Mesendoderm (in vitro differentiated cells): ENCODE results near the gene CFD.

ENCODE experiments used
- DNase-seq: peaks from one replicate; pipeline ENCODE4 v3.0.0; 2013
- H2AK5ac ChIP-seq: 2 replicates; pipeline ENCODE4 v1.6.1; 2013; ENCODE audit warnings: low read length, inconsistent platforms
- H2BK120ac ChIP-seq: 2 replicates; pipeline ENCODE4 v1.6.1; 2013; ENCODE audit warnings: low read depth, mild to moderate bottlenecking, low read length, moderate library complexity, mixed read lengths
- H2BK15ac ChIP-seq: replicated peaks from 2 replicates; pipeline ENCODE4 v1.6.1; 2013; ENCODE audit warnings: low read depth, mild to moderate bottlenecking, moderate library complexity
- H2BK5ac ChIP-seq: 2 replicates; pipeline ENCODE4 v1.6.1; 2013; ENCODE audit warnings: low read length, inconsistent platforms
- H3K18ac ChIP-seq: 2 replicates; pipeline ENCODE4 v1.6.1; 2013; ENCODE audit warnings: mild to moderate bottlenecking, low read length, mixed read lengths
- H3K23ac ChIP-seq: one replicate; pipeline ENCODE4 v1.6.1; 2013; ENCODE audit warnings: low read length
- H3K27ac ChIP-seq: 2 replicates; pipeline ENCODE4 v1.5.1; 2013; ENCODE audit warnings: low read depth, mild to moderate bottlenecking, inconsistent platforms, low read length, moderate library complexity
- H3K27me3 ChIP-seq: 2 replicates; pipeline ENCODE4 v1.6.1; 2013; ENCODE audit warnings: low read length, control low read depth, mild to moderate bottlenecking, inconsistent platforms; ENCODE audit not compliant: insufficient read depth, poor library complexity
- H3K36me3 ChIP-seq: 2 replicates; pipeline ENCODE4 v1.6.1; 2013; ENCODE audit warnings: low read length, inconsistent platforms; ENCODE audit not compliant: control insufficient read depth, insufficient read depth
- H3K4ac ChIP-seq: one replicate; pipeline ENCODE4 v1.6.1; 2013; ENCODE audit warnings: low read depth, mild to moderate bottlenecking, low read length, moderate library complexity
- H3K4me1 ChIP-seq: 2 replicates; pipeline ENCODE4 v1.6.1; 2013; ENCODE audit warnings: low read depth, low read length, inconsistent platforms; ENCODE audit not compliant: control insufficient read depth
- H3K4me2 ChIP-seq: 2 replicates; pipeline ENCODE4 v1.6.1; 2013; ENCODE audit warnings: low read length
- H3K4me3 ChIP-seq: 2 replicates; pipeline ENCODE4 v1.5.1; 2013; ENCODE audit warnings: mild to moderate bottlenecking, low read length
- H3K56ac ChIP-seq: one replicate; pipeline ENCODE4 v1.6.1; 2013; ENCODE audit warnings: low read length
- H3K79me1 ChIP-seq: 2 replicates; pipeline ENCODE4 v1.6.1; 2013; ENCODE audit warnings: low read length, inconsistent platforms
- H3K79me2 ChIP-seq: 2 replicates; pipeline ENCODE4 v1.6.1; 2013; ENCODE audit warnings: mild to moderate bottlenecking, low read length; ENCODE audit not compliant: control insufficient read depth, insufficient read depth
- H3K9ac ChIP-seq: 2 replicates; pipeline ENCODE4 v1.6.1; 2013; ENCODE audit warnings: low read length, inconsistent platforms
- H4K5ac ChIP-seq: one replicate; pipeline ENCODE4 v1.6.1; 2013; ENCODE audit warnings: low read length
- H4K8ac ChIP-seq: one replicate; pipeline ENCODE4 v1.6.1; 2013; ENCODE audit warnings: low read depth, mild to moderate bottlenecking, control low read depth, low read length, moderate library complexity
- WGBS: extraction: QIAGEN DNeasy Blood & Tissue Kit; methylation state at CpG from one replicate; pipeline ENCODE4 v1.1.7; 2013; ENCODE audit warnings: low lambda C conversion rate, missing lambda C conversion rate; ENCODE audit not compliant: insufficient coverage; ENCODE audit errors: extremely low coverage; 5-methylcytosine and 5-hydroxymethylcytosine counted together

Gene CFD

GRCh38 chr19:906480-906879, 47.0 kb downstream of the CFD start:
- Histone ChIP-seq H3K23ac (no peak overlapping the region), H2BK120ac (no peak overlapping the region), H3K27ac (no peak overlapping the region), H3K36me3 (no peaks in the 10 kb centered on the region), H3K4ac (no peak overlapping the region), H3K4me3 (no peak overlapping the region), H3K4me2 (no peak overlapping the region), H3K79me1 (peaks cover 6% of the 10 kb centered on the region), H2BK15ac (no peak overlapping the region), H3K56ac (no peak overlapping the region), H3K4me1 (no peaks in the 10 kb centered on the region), H3K27me3 (no peaks in the 10 kb centered on the region), H2AK5ac (no peak overlapping the region), H3K79me2 (peaks cover 10% of the 10 kb centered on the region), H4K8ac (no peak overlapping the region), H3K18ac (no peak overlapping the region), H3K9ac (no peak overlapping the region), H4K5ac (no peak overlapping the region), H2BK5ac (no peak overlapping the region)
- DNase-seq: no peak
- no CpG with 5 or more reads among the region's 7 CpGs for WGBS

DNA sequence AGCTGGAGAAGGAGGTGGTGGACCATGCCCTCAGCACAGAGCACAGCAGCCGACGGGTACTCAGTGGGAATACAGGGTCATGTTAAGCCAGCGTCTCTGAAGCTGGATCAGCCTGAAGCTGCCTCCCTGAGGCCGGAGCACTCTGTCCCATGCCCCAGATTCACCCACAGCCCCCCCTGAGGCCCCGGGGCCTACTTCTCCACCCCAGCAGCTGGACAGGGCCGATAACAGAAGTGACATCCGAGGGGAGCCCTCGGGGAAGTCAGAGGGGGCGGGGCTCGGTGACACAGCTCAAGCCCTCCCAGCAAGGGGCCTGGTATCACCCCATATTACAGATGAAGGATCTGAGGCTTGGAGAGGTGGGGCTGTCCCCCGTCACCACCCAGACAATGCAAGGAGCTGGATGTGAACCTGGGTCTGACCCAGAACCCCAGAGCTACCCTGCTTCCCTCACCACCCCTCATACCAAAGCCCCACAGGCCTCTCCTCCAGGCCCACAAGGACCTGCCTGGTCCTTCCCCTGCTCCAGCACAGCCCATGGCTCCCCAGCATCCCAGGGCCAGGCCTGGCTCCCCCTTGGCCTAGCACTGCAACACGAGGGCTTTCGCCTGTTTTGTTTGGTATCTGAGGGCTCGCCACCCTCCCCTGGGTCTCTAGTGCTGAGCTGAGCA, 47.9 kb downstream of the CFD start:
- no peaks in the 10 kb centered on the region for H3K4me1 ChIP-seq
- H3K4me3 ChIP-seq: no peak overlapping the region
- no peak overlapping the region for H3K56ac ChIP-seq
- DNase-seq: no peak
- H3K27me3 ChIP-seq: no peaks in the 10 kb centered on the region
- H3K79me2 ChIP-seq: peaks cover 12% of the 10 kb centered on the region
- no peak overlapping the region for H4K8ac ChIP-seq
- no peak overlapping the region for H3K18ac ChIP-seq
- no peak overlapping the region for H3K9ac ChIP-seq
- no peak overlapping the region for H2BK5ac ChIP-seq
- no CpG with 5 or more reads among the region's 14 CpGs for WGBS
- H3K36me3 ChIP-seq: no peaks in the 10 kb centered on the region
- H2AK5ac ChIP-seq: no peak overlapping the region
- no peak overlapping the region for H2BK15ac ChIP-seq
- no peak overlapping the region for H3K4ac ChIP-seq
- H2BK120ac ChIP-seq: no peak overlapping the region
- H3K4me2 ChIP-seq: no peak overlapping the region
- H3K23ac ChIP-seq: no peak overlapping the region
- no peak overlapping the region for H3K27ac ChIP-seq
- no peak overlapping the region for H4K5ac ChIP-seq
- H3K79me1 ChIP-seq: peaks cover 7% of the 10 kb centered on the region

DNA sequence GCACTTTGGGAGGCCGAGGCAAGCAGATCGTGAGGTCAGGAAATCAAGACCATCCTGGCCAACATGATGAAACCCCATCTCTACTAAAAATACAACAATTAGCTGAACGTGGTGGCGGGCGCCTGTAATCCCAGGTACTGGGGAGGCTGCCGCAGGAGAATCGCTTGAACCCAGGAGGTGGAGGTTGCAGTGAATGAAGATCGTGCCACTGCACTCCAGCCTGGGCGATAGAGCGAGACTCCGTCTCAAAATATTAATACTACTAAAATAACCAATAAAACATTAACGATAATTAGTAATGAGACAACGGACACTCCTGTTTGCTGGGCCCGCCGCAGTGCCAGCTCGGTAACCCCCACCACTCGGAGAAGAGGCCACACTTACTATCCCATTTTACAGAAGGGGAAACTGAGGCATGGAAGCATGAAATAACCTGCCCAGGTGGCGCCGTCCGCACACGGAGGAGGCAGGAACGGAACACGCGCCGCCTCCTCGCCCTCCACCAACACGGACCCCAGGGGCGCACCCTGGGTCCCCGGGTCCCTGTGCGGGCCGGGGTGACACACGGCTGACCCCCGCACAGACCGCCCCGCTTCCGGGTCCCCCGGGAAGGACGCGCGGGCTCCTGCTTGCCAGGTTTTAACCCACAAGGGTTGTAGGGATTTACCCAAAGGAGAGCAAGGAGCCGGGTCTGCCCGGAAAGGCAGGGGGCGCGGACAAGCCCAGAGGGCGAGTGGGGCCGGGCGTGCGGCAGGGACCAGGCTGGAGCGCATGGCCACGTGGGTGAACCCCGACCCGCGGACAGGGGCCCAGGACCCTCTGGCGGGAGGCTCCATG, 52.0 kb downstream of the CFD start:
- Histone ChIP-seq H4K5ac (no peak overlapping the region), H3K79me2 (peaks cover 10% of the 10 kb centered on the region), H3K36me3 (no peaks in the 10 kb centered on the region), H3K18ac (no peak overlapping the region), H3K4ac (no peak overlapping the region), H3K23ac (no peak overlapping the region), H4K8ac (no peak overlapping the region), H3K27me3 (no peaks in the 10 kb centered on the region), H3K79me1 (peaks cover 5% of the 10 kb centered on the region), H3K9ac (peak overlapping the region; percentile 44), H2BK120ac (no peak overlapping the region), H3K4me1 (no peaks in the 10 kb centered on the region), H3K4me2 (peak overlapping the region; percentile 20), H2AK5ac (no peak overlapping the region), H2BK15ac (no peak overlapping the region), H3K27ac (no peak overlapping the region), H3K4me3 (no peak overlapping the region), H2BK5ac (no peak overlapping the region), H3K56ac (peak overlapping the region; percentile 42)
- no CpG with 5 or more reads among the region's 54 CpGs for WGBS
- no peak for DNase-seq

GRCh38 chr19:912181-913079, 53.0 kb downstream of the CFD start:
- H3K79me2 ChIP-seq: peaks cover 9% of the 10 kb centered on the region
- no peak overlapping the region for H3K27ac ChIP-seq
- peak overlapping the region; percentile 85 for H2BK120ac ChIP-seq
- no CpG with 5 or more reads among the region's 69 CpGs for WGBS
- peak overlapping the region; percentile 16 for H3K4me2 ChIP-seq
- no peak overlapping the region for H2BK15ac ChIP-seq
- H3K18ac ChIP-seq: peak overlapping the region; percentile 98
- H2AK5ac ChIP-seq: no peak overlapping the region
- peak overlapping the region; percentile 86 for H3K56ac ChIP-seq
- peak overlapping the region; percentile 49 for H3K4me3 ChIP-seq
- H3K27me3 ChIP-seq: no peaks in the 10 kb centered on the region
- H2BK5ac ChIP-seq: no peak overlapping the region
- H3K36me3 ChIP-seq: no peaks in the 10 kb centered on the region
- H3K9ac ChIP-seq: peak overlapping the region; percentile 69
- peak overlapping the region; percentile 92 for H3K4ac ChIP-seq
- no peak overlapping the region for H4K5ac ChIP-seq
- no peak overlapping the region for H4K8ac ChIP-seq
- DNase-seq: no peak
- H3K4me1 ChIP-seq: no peaks in the 10 kb centered on the region
- peaks cover 5% of the 10 kb centered on the region for H3K79me1 ChIP-seq
- H3K23ac ChIP-seq: no peak overlapping the region
